Measurements from ENCODE around the gene KIAA0825. TPM values are rescaled to one million over a fixed set of nuclear protein-coding genes. Genes with fewer than 3 reads are reported as not detected.

KIAA0825 gene
- total RNA-seq, 4 donors from 2014 or later = 4.1 to 8.2 (median 5.6) TPM

DNA sequence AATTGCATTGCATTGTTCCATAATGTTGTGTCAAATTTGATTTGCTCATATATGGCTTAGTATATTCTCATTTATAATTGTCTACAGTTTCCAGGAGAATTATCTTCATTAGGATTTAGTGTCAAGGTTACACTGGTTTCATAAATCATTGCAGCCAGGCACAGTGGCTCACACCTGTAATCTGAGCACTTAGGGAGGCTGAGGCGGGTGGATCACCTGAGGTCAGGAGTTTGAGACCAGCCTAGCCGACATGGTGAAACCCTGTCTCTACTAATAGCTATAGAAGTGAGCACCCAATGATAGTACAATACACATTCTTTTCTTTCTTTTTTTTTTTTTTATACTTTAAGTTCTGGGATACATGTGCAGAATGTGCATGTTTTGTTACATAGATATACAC, 282.5 kb downstream of the KIAA0825 start:
- TF ChIP-seq, protein P1, sequence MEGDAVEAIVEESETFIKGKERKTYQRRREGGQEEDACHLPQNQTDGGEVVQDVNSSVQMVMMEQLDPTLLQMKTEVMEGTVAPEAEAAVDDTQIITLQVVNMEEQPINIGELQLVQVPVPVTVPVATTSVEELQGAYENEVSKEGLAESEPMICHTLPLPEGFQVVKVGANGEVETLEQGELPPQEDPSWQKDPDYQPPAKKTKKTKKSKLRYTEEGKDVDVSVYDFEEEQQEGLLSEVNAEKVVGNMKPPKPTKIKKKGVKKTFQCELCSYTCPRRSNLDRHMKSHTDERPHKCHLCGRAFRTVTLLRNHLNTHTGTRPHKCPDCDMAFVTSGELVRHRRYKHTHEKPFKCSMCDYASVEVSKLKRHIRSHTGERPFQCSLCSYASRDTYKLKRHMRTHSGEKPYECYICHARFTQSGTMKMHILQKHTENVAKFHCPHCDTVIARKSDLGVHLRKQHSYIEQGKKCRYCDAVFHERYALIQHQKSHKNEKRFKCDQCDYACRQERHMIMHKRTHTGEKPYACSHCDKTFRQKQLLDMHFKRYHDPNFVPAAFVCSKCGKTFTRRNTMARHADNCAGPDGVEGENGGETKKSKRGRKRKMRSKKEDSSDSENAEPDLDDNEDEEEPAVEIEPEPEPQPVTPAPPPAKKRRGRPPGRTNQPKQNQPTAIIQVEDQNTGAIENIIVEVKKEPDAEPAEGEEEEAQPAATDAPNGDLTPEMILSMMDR (IDR thresholded peaks at IDR 0.05) = no peak
- no peak for TF ChIP-seq POLR2A (IDR thresholded peaks at IDR 0.05)
- Histone ChIP-seq H3K27me3 (no peaks in the 10 kb centered on the region), H3K4me1 (no peaks in the 10 kb centered on the region), H3K36me3 (no peaks in the 10 kb centered on the region), H3K9me3 (peaks cover 0 to 3% (median 0%) of the 10 kb centered on the region in 4 donors), H3K4me3 (no peak overlapping the region), H3K27ac (no peak overlapping the region)
- no peak for DNase-seq

- H3K36me3 ChIP-seq = no peaks in the 10 kb centered on the region
- no peaks in the 10 kb centered on the region for H3K27me3 ChIP-seq
- H3K9me3 ChIP-seq = peaks cover 0 to 5% (median 0%) of the 10 kb centered on the region in 4 donors
- no peak for DNase-seq
- TF ChIP-seq, protein P1 (IDR thresholded peaks at IDR 0.05) = no peak
- no peak for TF ChIP-seq POLR2A (IDR thresholded peaks at IDR 0.05)
- H3K4me1 ChIP-seq = no peaks in the 10 kb centered on the region
- no peak overlapping the region for H3K27ac ChIP-seq
- no peak overlapping the region for H3K4me3 ChIP-seq
Measured at GRCh38 chr5:94329115-94329514, 289.3 kb downstream of the KIAA0825 start.

GRCh38 chr5:94326586-94326985, 291.8 kb downstream of the KIAA0825 start:
- no peak overlapping the region for H3K4me3 ChIP-seq
- H3K27me3 ChIP-seq = no peaks in the 10 kb centered on the region
- H3K27ac ChIP-seq = no peak overlapping the region
- peaks cover 0 to 5% (median 0%) of the 10 kb centered on the region in 4 donors for H3K9me3 ChIP-seq
- TF ChIP-seq POLR2A (IDR thresholded peaks at IDR 0.05) = no peak
- TF ChIP-seq, protein P1 (IDR thresholded peaks at IDR 0.05) = no peak
- H3K36me3 ChIP-seq = no peaks in the 10 kb centered on the region
- H3K4me1 ChIP-seq = no peaks in the 10 kb centered on the region
- no peak for DNase-seq

GRCh38 chr5:94316916-94317838, 301.2 kb downstream of the KIAA0825 start:
- no peaks in the 10 kb centered on the region for H3K27me3 ChIP-seq
- no peak for DNase-seq
- no peaks in the 10 kb centered on the region for H3K9me3 ChIP-seq
- no peaks in the 10 kb centered on the region for H3K4me1 ChIP-seq
- no peak overlapping the region for H3K27ac ChIP-seq
- H3K36me3 ChIP-seq = no peaks in the 10 kb centered on the region
- TF ChIP-seq, protein P1 (IDR thresholded peaks at IDR 0.05) = no peak
- TF ChIP-seq POLR2A (IDR thresholded peaks at IDR 0.05) = no peak
- H3K4me3 ChIP-seq = no peak overlapping the region

DNA sequence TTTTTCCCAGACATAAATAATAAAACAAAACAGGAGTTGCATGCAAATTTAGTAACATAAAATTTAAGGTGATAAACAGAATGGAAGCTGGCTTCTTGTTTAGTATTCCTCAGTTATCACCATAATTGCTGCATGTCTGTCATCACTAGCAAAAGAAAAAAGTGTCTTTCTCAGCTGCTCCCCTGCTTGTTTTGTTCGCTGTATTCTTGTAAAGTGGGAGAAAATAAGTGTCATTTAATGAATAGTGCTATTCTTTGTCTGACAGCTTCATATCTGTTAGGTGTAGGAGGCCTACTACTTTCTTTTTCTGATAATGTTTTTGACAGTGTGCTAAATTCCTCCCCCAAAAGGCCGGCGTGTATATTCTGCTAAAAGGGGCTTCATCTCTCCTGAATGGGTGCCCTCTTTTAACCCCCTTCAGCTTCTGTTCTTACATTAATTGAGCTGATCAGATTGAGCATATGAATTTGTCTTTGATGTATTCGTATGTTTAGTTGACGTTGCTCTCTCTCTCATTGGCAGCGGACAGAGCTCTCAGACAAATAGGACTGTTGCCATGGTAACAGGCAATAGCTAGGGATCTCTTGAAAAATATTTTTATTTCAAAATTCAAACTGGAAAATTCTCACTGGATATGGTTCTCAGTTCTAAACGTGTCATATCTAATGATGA, 303.8 kb downstream of the KIAA0825 start:
- Histone ChIP-seq H3K36me3 (no peaks in the 10 kb centered on the region), H3K9me3 (no peaks in the 10 kb centered on the region), H3K27ac (no peak overlapping the region), H3K27me3 (no peaks in the 10 kb centered on the region), H3K4me1 (no peaks in the 10 kb centered on the region), H3K4me3 (no peak overlapping the region)
- TF ChIP-seq, protein P1 (IDR thresholded peaks at IDR 0.05) = no peak
- no peak for TF ChIP-seq POLR2A (IDR thresholded peaks at IDR 0.05)
- DNase-seq = no peak

All from Peyer's patch (tissue), 4 donors.